Endothelial cell of umbilical vein (primary cell): ENCODE measurements around the gene ST6GAL1. TPM values are rescaled to one million over a fixed set of nuclear protein-coding genes. Genes with fewer than 3 reads are reported as not detected.
"Not testable (repeated sequence)": the region's sequence is repeated elsewhere in the genome, so short reads cannot be mapped to it uniquely, and the experiment has no call there.

Experiments
- BruUV-seq: library from RNA; stranded (reverse); fragments of 400-500 nt; replicated peaks from 2 replicates; lab custom pipeline; 2021; lab: Mats Ljungman, UMichigan
- CTCF ChIA-PET: fragments of 300-600, 350-600 bp; sonication (Branson Sonifier 250); formaldehyde crosslinking; loops from one replicate; lab custom pipeline; 2021; ENCODE audit warnings: antibody characterized with exemption, inconsistent platforms; lab: Charles Lee
- POLR2A ChIA-PET: fragments of 300-600, 350-600 bp; sonication (Branson Sonifier 250); formaldehyde crosslinking; loops from one replicate; lab custom pipeline; 2021; ENCODE audit warnings: antibody characterized with exemption, inconsistent platforms; lab: Charles Lee
- DNase-seq: peaks from one replicate; pipeline ENCODE4 v3.0.0-alpha.2; 2011; ENCODE audit warnings: low read depth, low spot score
- FAIRE-seq: peaks from 2 replicates; lab custom pipeline; 2011; peaks lifted over from hg19 to GRCh38; lab: Jason Lieb, UNC
- H2AFZ ChIP-seq: 2 replicates; pipeline ENCODE4 v1.6.0; 2012; ENCODE audit warnings: low read depth, low read length, control low read depth, inconsistent platforms
- H3K27ac ChIP-seq: 2 replicates; pipeline ENCODE4 v1.5.1; 2011; ENCODE audit warnings: low read depth, mild to moderate bottlenecking, control low read depth, low read length, moderate library complexity; ENCODE audit not compliant: insufficient read depth
- H3K27me3 ChIP-seq, 2 experiments: 2 replicates each; pipeline versions ENCODE4 v1.6.0 to v1.6.1; 2011; ENCODE audit warnings: low read length in 2 of 2, mixed read lengths in 1 of 2; ENCODE audit not compliant: control insufficient read depth in 2 of 2, insufficient read depth in 2 of 2
- H3K36me3 ChIP-seq, 2 experiments: 2 replicates in 1 of 2; 3 replicates in 1 of 2; pipeline ENCODE4 v1.5.1; 2011; ENCODE audit warnings: low read length in 2 of 2, mild to moderate bottlenecking in 1 of 2, moderate library complexity in 1 of 2; ENCODE audit not compliant: control insufficient read depth in 2 of 2, insufficient read depth in 2 of 2; ENCODE audit errors: extremely low read depth in 1 of 2
- H3K4me1 ChIP-seq: 3 replicates; pipeline ENCODE4 v1.5.1; 2011; ENCODE audit warnings: mild to moderate bottlenecking, low read length; ENCODE audit not compliant: control insufficient read depth, insufficient read depth; ENCODE audit errors: extremely low read depth
- H3K4me2 ChIP-seq: 2 replicates; pipeline ENCODE4 v1.6.1; 2011; ENCODE audit warnings: low read length, control low read depth, mixed read lengths; ENCODE audit not compliant: insufficient read depth
- H3K4me3 ChIP-seq, 3 experiments: fragments of 200-600 bp in 1 of 3; sonication (generic), shearing (Covaris generic) in 1 of 3; replicated peaks in 1 of 3; 2 replicates each; pipeline ENCODE4 v1.5.1; 2011 to 2016; ENCODE audit warnings: control low read depth in 3 of 3, low read length in 3 of 3, mild to moderate bottlenecking in 2 of 3, inconsistent platforms in 1 of 3, low read depth in 1 of 3, moderate library complexity in 1 of 3; ENCODE audit not compliant: insufficient read depth in 1 of 3
- H3K79me2 ChIP-seq: 2 replicates; pipeline ENCODE4 v1.6.0; 2012; ENCODE audit warnings: low read length, inconsistent platforms; ENCODE audit not compliant: control insufficient read depth, insufficient read depth
- H3K9ac ChIP-seq: replicated peaks from 2 replicates; pipeline ENCODE3; 2011; ENCODE audit warnings: low read length, control low read depth; ENCODE audit not compliant: insufficient read depth; ENCODE audit errors: extremely low read depth
- H3K9me1 ChIP-seq: replicated peaks from 3 replicates; pipeline ENCODE4 v1.6.0; 2011; ENCODE audit warnings: mild to moderate bottlenecking, low read length; ENCODE audit not compliant: control insufficient read depth, insufficient read depth; ENCODE audit errors: extremely low read depth
- H3K9me3 ChIP-seq: replicated peaks from 2 replicates; pipeline ENCODE4 v1.5.1; 2012; ENCODE audit warnings: low read length, inconsistent platforms; ENCODE audit not compliant: control insufficient read depth, insufficient read depth
- H4K20me1 ChIP-seq: replicated peaks from 2 replicates; pipeline ENCODE3; 2011; ENCODE audit warnings: mild to moderate bottlenecking, low read length; ENCODE audit not compliant: control insufficient read depth, insufficient read depth; ENCODE audit errors: extremely low read depth
- CTCF ChIP-seq, 2 donors: IDR thresholded peaks; 1 replicate in 1 of 2; 2 replicates in 1 of 2; pipeline ENCODE4 v1.5.1; 2011; ENCODE audit warnings: low read length in 2 of 2, mild to moderate bottlenecking in 2 of 2, moderate library complexity in 2 of 2, control low read depth in 1 of 2, inconsistent platforms in 1 of 2, low read depth in 1 of 2; ENCODE audit not compliant: insufficient read depth in 1 of 2; ENCODE audit errors: extremely low read depth in 1 of 2
- EZH2 ChIP-seq: IDR thresholded peaks from 2 replicates; pipeline ENCODE4 v1.6.1; 2012; ENCODE audit warnings: borderline replicate concordance, low read depth, mild to moderate bottlenecking, moderate library complexity, low read length, inconsistent platforms; ENCODE audit not compliant: severe bottlenecking
- FOS ChIP-seq: IDR thresholded peaks from 2 replicates; pipeline ENCODE4 v1.6.1; 2011; ENCODE audit warnings: mild to moderate bottlenecking, low read length, moderate library complexity, borderline replicate concordance; ENCODE audit not compliant: insufficient read depth
- GATA2 ChIP-seq: IDR thresholded peaks from 2 replicates; pipeline ENCODE4 v1.7.0; 2011; ENCODE audit warnings: low read depth, mild to moderate bottlenecking, moderate library complexity, mixed read lengths, low read length; ENCODE audit not compliant: insufficient read length, insufficient read depth
- MAX ChIP-seq: IDR thresholded peaks from 2 replicates; pipeline ENCODE4 v1.6.1; 2011; ENCODE audit not compliant: insufficient read depth, insufficient read length
- POLR2A ChIP-seq: IDR thresholded peaks from 2 replicates; pipeline ENCODE4 v1.6.1; 2012; ENCODE audit warnings: low read depth, mild to moderate bottlenecking, control low read depth, low read length
- dilution Hi-C: fragments of 300-500 bp; cut with MboI; formaldehyde crosslinking; loops from one replicate; pipeline ENCODE4 v1.15.0; 2019; ENCODE audit warnings: low sequenced_read_pairs; ENCODE audit not compliant: extremely low pct_ligation_motif_present
- intact Hi-C: fragments of 100-400 bp; cut with micrococcal nuclease; formaldehyde crosslinking; loops from one replicate; pipeline ENCODE4 v1.10.0; 2022
- polyA plus RNA-seq, 4 experiments: library from polyadenylated mRNA; depleted of rRNA in 3 of 4; stranded (reverse) in 3 of 4; unstranded in 1 of 4; fragments of >200 nt; gene quantifications; 2 replicates each; pipeline versions ENCODE4 v1.2.1 to v1.2.3, GENCODE V29; 2011 to 2012; ENCODE audit warnings: missing spikeins in 1 of 4
- total RNA-seq: library from RNA; stranded (reverse); gene quantifications from 2 replicates; pipeline ENCODE4 v1.2.3, GENCODE V29; 2021

Gene ST6GAL1
- total and polyA plus RNA-seq, 2 donors (not counting 3 experiments of a cell fraction or from before 2014, with no cell fraction given): 63.9 to 101 TPM

- FAIRE-seq (no peak), DNase-seq (no peak)
- Histone ChIP-seq H4K20me1 (no peaks in the 10 kb centered on the region), H3K79me2 (no peaks in the 10 kb centered on the region), H3K4me1 (no peaks in the 10 kb centered on the region), H3K4me2 (no peak overlapping the region), H3K36me3 (no peaks in the 10 kb centered on the region), H3K9me3 (no peaks in the 10 kb centered on the region), H3K4me3 (no peak overlapping the region), H3K9ac (no peak overlapping the region), H3K27ac (no peak overlapping the region), H2AFZ (no peak overlapping the region), H3K9me1 (no peaks in the 10 kb centered on the region), H3K27me3 (no peaks in the 10 kb centered on the region)
- CTCF ChIA-PET: interaction anchor here (1.1 kb wide), 1 partner anchor 128 kb away, joined by 3 read pairs; no protein-coding TSS in a partner anchor
- intact Hi-C loops: no loop called here
- dilution Hi-C loops: no loop called here
- no TSS peak for BruUV-seq
- TF ChIP-seq MAX (no peak), GATA2 (no peak), CTCF (IDR thresholded peaks at IDR 0.05; ENCODE audit: extremely low read depth in 1 of 2, insufficient read depth in 1 of 2, low read depth in 1 of 2, low read length in 2 of 2) (no peak), POLR2A (no peak), FOS (no peak), EZH2 (no peak)
- POLR2A ChIA-PET: no interaction called here
Observed at GRCh38 chr3:186890911-186891310, 39.4 kb upstream of the ST6GAL1 start.

DNA sequence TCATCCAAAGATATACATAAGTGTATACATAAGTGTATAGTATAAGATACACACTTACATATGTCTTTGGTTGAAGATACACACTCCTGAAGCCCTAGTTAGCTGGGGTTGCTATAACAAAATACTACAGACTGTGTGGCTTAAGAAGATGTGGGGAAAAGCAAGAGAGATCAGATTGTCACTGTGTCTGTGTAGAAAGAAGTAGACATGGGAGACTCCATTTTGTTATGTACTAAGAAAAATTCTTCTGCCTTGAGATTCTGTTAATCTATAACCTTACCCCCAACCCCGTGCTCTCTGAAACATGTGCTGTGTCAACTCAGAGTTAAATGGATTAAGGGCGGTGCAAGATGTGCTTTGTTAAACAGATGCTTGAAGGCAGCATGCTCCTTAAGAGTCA is 37.3 kb upstream of the ST6GAL1 start:
- H3K9me1 ChIP-seq, FAIRE-seq, H3K36me3 ChIP-seq, CTCF ChIA-PET, dilution Hi-C loops, H2AFZ ChIP-seq, H3K9me3 ChIP-seq, H3K27me3 ChIP-seq, intact Hi-C loops, H3K4me2 ChIP-seq, H3K9ac ChIP-seq, POLR2A ChIA-PET, H3K4me1 ChIP-seq, BruUV-seq, H3K79me2 ChIP-seq, DNase-seq, H3K4me3 ChIP-seq, H4K20me1 ChIP-seq, H3K27ac ChIP-seq: not testable (repeated sequence)
